Right ventricle myocardium inferior (tissue), 1 donor: ENCODE measurements around the gene FER. TPM values are rescaled to one million over a fixed set of nuclear protein-coding genes. Genes with fewer than 3 reads are reported as not detected.
"Not testable (repeated sequence)": the region's sequence is repeated elsewhere in the genome, so short reads cannot be mapped to it uniquely, and the experiment has no call there.

Experiments used
- ATAC-seq: fragments of 200-7000 bp; cut with Tn5 transposase; one replicate; pipeline ENCODE4 v1.9.1; 2020; ENCODE audit warnings: mild to moderate bottlenecking, moderate library complexity
- DNase-seq: peaks from one replicate; pipeline ENCODE4 v3.0.0; 2021; ENCODE audit errors: missing footprints
- intact Hi-C: fragments of 100-400 bp; cut with DNase I; formaldehyde crosslinking; loops from one replicate; pipeline ENCODE4 v1.11.0; 2022
- total RNA-seq: library from RNA; stranded (reverse); fragmentation: NEBNext Ultra II Directional; extraction: Animal tissue kit (Norgen Biotek cat#: 25700); gene quantifications from one replicate; pipeline ENCODE4 v1.2.1, GENCODE V29; 2021
- donor health status: DM: no; HTN: yes; CAD: no; lungs with severe emphysema.

The FER gene
- total RNA-seq, 1 donor from 2014 or later = 11.8 TPM

- intact Hi-C loops, ATAC-seq, DNase-seq: not testable (repeated sequence)
Measured at GRCh38 chr5:108992396-108993085, 244.8 kb downstream of the FER start.

DNA sequence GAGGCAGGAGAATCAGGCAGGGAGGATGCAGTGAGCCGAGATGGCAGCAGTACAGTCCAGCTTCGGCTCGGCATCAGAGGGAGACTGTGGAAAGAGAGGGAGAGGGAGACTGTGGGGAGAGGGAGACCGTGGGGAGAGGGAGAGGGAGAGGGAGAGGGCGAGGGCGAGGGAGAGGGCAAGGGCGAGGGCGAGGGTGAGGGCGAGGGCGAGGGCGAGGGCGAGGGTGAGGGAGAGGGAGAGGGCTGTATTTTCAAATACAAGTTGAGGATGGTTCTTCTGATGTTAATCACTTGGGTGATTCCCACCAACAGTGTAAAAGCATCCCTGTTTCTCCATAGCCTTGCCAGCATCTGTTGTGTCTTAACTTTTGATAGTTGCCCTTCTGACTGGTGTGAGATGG is 245.7 kb downstream of the FER start:
- intact Hi-C loops, DNase-seq, ATAC-seq: not testable (repeated sequence)

DNA sequence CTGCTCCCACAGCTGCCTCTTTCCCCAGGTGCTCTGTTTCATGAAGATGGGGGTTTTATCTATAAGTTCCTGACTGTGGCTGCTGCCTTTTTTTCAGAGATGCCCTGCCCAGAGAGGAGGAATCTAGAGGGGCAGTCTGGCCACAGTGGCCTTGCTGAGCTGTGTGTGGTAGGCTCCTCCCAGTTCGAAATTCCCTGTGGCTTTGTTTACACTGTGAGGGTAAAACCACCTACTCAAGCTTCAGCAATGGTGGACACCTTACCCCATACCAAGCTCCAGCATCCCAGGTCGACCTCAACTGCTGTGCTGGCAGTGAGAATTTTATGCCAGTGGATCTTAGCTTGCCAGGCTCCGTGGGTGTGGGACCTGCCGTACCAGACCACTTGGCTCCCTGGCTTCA is 250.0 kb downstream of the FER start:
- DNase-seq = no peak
- intact Hi-C loops = no loop called here

DNA sequence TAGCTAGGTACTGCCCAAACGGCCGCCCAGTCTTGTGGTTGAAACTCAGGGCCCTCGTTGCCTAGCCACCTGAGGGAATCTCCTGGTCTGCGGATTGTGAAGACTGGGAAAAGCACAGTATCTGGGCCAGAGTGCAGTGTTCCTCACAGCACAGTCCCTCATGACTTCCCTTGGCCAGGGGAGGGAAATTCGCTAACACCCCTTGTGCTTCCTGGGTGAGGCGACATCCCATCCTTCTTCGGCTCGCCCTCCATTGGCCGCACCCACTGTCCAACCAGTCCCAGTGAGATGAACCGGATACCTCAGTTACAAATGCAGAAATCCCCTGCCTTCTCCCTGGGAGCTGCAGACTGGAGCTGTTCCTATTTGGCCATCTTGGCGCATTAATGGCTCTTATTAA is 250.5 kb downstream of the FER start:
- intact Hi-C loops = no loop called here
- no peak for ATAC-seq
- no peak for DNase-seq

More for the DNA sequence above, 250.0 kb downstream of the FER start:
- no peak for ATAC-seq

DNA sequence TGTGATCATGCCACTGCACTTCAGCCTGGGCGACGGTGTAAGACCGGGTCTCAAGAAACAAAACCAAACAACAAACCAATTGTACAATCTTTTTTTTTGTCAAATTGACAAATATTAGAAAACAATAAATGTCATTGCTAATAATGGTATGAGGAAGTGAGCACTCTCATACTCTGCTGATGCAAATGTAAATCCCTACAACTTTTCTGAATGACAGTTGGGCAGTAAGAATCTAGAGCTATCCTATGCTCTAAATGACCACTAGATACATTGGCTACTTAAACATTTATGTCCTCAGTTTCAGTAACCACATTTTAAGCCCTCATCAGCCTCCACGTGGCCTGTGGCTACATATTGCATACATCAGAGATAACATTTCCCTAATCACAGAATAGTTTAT is 256.2 kb downstream of the FER start:
- intact Hi-C loops = no loop called here
- ATAC-seq (no peak), DNase-seq (no peak)

GRCh38 chr5:109005297-109006009 is 257.8 kb downstream of the FER start:
- ATAC-seq (no peak), DNase-seq (no peak)
- intact Hi-C loops = no loop called here

DNA sequence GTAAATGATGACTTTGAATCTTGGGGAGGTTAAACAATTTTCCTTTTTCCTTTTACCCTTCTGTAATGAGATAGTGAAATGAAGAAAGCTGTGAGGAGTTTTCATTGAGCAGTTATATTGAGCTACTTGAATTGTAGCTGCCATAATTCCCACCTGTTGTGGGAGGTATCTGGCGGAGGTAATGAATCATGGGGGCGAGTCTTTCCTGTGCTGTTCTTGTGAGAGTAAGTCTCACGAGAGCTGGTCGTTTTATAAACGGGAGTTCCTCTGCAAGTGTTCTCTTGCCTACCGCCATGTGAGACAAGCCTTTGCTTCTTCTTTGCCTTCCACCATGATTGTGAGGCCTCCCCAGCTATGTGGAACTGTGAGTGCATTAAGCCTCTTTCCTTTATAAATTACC is 258.4 kb downstream of the FER start:
- intact Hi-C loops = no loop called here
- no peak for ATAC-seq
- DNase-seq = no peak

DNA sequence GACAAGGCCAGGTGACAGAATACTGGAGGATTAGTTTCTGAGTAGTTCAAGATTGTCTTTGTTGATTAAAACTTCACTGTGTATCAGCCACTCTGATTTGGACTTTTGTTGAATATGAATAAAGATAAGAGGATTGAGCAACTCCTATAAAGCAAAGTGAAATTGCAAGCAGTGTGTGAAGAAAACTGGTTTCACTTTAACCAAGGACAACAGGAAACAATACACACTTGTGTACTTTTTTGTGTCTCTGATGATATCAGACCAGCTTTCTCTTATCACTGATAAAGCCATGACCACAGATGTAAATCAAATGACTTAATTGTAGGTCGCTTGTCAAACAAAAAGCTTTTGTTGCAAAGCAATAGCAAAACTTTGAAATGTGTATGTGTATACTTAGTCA is 268.6 kb downstream of the FER start:
- peak; percentile 50 for ATAC-seq
- intact Hi-C loops = no loop called here
- DNase-seq = no peak

GRCh38 chr5:109022056-109022455 is 274.4 kb downstream of the FER start:
- ATAC-seq = no peak
- DNase-seq = no peak

DNA sequence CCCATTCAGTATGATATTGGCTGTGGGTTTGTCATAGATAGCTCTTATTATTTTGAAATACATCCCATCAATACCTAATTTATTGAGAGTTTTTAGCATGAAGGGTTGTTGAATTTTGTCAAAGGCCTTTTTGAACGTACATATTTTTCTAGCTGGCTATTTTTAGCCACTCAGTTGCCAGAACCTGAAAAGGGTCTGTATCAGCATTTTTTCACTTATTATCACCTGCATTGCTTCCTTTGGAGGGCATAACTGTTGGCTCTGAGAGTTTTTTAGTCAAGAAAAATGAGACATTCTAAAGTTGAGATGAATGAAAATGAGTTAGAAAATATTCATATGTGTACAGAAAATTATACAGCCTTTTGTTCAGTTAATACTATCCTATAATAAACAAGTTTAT is 278.0 kb downstream of the FER start:
- ATAC-seq, intact Hi-C loops, DNase-seq: not testable (repeated sequence)

More at GRCh38 chr5:109022056-109022455, 274.4 kb downstream of the FER start:
- intact Hi-C loops = no loop called here

GRCh38 chr5:109027983-109028607 is 280.4 kb downstream of the FER start:
- no peak for ATAC-seq
- intact Hi-C loops = no loop called here
- no peak for DNase-seq

DNA sequence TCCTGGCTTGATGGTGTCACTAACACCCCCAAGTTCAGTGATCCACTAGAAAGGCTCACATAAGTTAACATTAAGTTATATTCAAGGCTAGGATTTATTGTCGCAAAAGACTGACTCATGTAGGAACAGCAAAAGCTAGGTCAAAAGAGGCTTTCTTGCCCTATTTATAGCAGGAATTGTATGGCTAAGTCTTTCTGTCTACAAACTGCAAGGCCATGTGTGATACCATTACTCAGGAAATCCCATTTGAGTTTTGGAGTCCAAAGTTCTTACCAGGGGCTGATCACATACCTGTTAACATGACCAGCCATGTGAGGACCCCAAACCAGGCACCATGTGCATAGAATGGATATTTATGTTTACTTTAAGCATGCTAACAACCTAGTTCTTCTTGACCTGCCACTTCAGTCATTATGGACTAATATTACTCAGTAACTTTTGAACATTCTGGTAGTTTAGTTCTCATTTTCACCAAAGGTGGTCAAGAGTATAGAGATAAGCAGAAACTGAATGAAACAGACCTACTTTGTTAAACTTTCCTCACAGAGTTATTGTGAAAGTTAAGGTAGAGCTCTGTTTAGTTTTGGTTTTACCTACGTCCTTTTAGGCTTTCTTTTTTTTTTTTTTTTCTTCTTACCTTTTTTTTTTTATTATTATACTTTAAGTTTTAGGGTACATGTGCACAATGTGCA is 281.1 kb downstream of the FER start:
- DNase-seq = no peak
- intact Hi-C loops = no loop called here
- no peak for ATAC-seq

- intact Hi-C loops = no loop called here
- ATAC-seq = no peak
- DNase-seq = no peak
Measured at GRCh38 chr5:109029847-109030246, 282.1 kb downstream of the FER start.

DNA sequence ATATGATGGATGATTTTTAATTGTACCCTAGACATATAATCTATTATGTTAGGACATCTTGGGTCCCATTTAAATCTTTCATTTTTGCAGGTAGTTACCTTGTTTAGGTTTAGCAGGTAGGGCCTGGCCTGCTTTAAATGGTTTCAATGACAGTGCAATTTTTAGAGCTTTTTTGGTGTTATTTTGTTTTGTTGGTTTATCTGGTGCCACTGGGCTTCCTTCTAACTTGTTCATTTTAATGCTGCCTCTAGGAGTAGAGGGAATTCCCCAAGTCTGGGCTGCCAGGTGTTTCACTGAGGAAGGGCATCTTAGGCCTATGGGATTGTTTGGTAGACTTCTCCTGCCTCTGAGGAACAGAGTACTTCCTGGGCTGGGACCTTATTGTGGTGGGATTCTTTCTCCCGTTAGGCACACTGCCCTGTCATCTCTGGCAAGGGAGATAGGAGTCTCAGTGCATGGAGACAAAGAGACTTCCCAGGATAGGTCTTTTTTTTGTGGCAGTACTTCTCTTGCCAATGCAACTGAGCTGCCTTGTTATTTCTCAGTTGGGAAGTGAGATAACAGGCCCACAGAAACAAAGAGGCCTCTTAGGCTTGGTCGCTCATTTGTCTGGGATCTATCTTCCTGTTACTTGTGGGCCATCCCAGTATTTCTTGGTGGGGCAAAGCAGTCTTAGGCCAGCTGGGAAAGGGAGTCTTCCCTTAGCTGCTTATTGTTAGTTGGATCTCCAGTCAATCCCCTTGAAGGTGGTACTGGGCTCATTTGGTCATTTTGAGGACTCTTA is 282.9 kb downstream of the FER start:
- ATAC-seq (no peak), DNase-seq (no peak)
- intact Hi-C loops = no loop called here

DNA sequence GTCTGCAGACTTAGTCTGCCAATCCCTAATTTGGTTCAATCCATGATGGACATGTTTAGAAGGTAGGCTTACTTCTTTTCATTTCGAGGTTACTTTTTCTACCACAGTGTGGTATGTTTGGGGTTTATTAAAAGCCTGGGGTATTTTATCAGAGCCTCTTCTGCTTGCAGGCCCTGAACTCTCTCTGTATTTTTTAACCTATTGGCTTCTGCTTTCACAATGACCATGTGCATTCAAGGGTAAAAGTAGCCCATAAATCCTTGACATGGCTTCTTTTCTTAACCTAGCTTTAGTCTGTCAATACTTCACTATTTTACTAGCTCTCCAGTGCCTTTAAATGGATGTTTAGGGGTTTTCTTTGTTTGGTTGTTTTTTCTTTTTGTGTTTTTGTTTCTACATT is 286.6 kb downstream of the FER start:
- intact Hi-C loops = no loop called here
- no peak for DNase-seq
- ATAC-seq = no peak

DNA sequence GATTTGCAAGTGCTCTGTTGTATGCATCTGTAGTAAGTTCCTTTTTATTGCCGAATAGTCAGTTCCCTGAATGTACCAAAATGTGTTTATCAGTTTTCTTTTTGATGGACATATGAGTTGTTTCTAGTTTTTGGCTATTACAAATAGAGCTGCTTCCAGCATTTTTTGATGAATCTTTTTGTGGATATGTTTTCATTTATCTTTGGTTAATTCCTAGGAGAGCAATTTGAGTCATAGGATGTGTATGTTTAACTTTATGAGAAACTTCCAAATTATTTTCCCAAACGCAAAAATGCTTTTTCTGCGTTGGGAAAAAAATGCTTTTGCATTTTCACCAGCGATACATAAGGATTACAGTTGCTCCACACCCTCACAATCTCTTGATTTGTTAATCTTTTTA is 287.7 kb downstream of the FER start:
- DNase-seq (no peak), ATAC-seq (no peak)
- intact Hi-C loops = no loop called here

DNA sequence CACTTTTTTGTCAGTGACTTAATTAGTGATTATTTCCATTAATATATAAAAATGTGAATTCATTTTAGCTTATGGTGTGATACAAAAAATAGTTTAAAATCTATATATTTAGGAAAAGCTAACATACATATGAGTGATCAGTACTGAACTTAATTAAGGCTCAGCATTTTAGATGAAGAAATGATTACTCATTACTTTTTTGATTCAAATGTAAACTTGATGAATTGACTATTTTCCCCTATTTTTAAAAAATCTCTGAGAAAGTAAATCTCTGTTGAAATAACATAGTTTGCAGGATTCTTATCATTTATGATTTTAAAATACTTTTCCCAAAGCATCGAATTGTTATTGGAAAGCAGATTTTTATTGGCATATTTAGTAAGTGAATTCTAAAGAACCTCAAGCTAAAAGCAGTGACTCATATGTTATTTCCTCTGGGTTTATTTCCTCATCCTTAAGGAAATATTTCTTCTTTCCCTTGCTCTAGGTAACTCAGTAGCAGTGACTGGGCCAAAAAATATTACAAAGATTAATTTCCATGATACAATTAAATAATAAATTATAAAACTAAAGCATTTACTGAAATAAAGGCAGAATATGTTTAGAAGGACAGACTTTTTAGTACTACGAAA is 290.6 kb downstream of the FER start:
- DNase-seq (no peak), ATAC-seq (no peak)
- intact Hi-C loops = no loop called here

DNA sequence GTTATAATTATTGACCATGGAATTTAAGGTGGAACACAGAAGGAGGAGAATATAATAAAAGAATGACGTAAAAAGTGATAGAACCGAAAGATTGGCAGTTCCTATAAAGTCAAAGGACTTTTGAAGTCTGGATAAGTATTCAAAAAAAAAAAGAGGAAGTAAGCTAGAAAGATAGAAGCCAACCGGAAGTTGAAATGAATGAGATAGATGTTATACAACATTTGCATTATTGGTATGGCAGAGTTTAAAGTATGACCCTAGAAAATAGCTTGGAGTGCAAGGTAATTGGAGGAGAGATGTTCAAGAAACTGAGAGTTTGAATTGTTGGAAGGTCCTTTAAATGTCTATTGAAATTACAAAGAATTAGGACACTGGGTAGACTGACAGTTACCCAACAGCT is 293.6 kb downstream of the FER start:
- DNase-seq (no peak), ATAC-seq (no peak)
- intact Hi-C loops = no loop called here
